Mesendoderm (in vitro differentiated cells): ENCODE results near the gene FSIP1.

Experiments
- DNase-seq: peaks from one replicate; pipeline ENCODE4 v3.0.0; 2013
- H2AK5ac ChIP-seq: 2 replicates; pipeline ENCODE4 v1.6.1; 2013; ENCODE audit warnings: low read length, inconsistent platforms
- H2BK120ac ChIP-seq: 2 replicates; pipeline ENCODE4 v1.6.1; 2013; ENCODE audit warnings: low read depth, mild to moderate bottlenecking, low read length, moderate library complexity, mixed read lengths
- H2BK15ac ChIP-seq: replicated peaks from 2 replicates; pipeline ENCODE4 v1.6.1; 2013; ENCODE audit warnings: low read depth, mild to moderate bottlenecking, moderate library complexity
- H2BK5ac ChIP-seq: 2 replicates; pipeline ENCODE4 v1.6.1; 2013; ENCODE audit warnings: low read length, inconsistent platforms
- H3K18ac ChIP-seq: 2 replicates; pipeline ENCODE4 v1.6.1; 2013; ENCODE audit warnings: mild to moderate bottlenecking, low read length, mixed read lengths
- H3K23ac ChIP-seq: one replicate; pipeline ENCODE4 v1.6.1; 2013; ENCODE audit warnings: low read length
- H3K27ac ChIP-seq: 2 replicates; pipeline ENCODE4 v1.5.1; 2013; ENCODE audit warnings: low read depth, mild to moderate bottlenecking, inconsistent platforms, low read length, moderate library complexity
- H3K27me3 ChIP-seq: 2 replicates; pipeline ENCODE4 v1.6.1; 2013; ENCODE audit warnings: low read length, control low read depth, mild to moderate bottlenecking, inconsistent platforms; ENCODE audit not compliant: insufficient read depth, poor library complexity
- H3K36me3 ChIP-seq: 2 replicates; pipeline ENCODE4 v1.6.1; 2013; ENCODE audit warnings: low read length, inconsistent platforms; ENCODE audit not compliant: control insufficient read depth, insufficient read depth
- H3K4ac ChIP-seq: one replicate; pipeline ENCODE4 v1.6.1; 2013; ENCODE audit warnings: low read depth, mild to moderate bottlenecking, low read length, moderate library complexity
- H3K4me1 ChIP-seq: 2 replicates; pipeline ENCODE4 v1.6.1; 2013; ENCODE audit warnings: low read depth, low read length, inconsistent platforms; ENCODE audit not compliant: control insufficient read depth
- H3K4me2 ChIP-seq: 2 replicates; pipeline ENCODE4 v1.6.1; 2013; ENCODE audit warnings: low read length
- H3K4me3 ChIP-seq: 2 replicates; pipeline ENCODE4 v1.5.1; 2013; ENCODE audit warnings: mild to moderate bottlenecking, low read length
- H3K56ac ChIP-seq: one replicate; pipeline ENCODE4 v1.6.1; 2013; ENCODE audit warnings: low read length
- H3K79me1 ChIP-seq: 2 replicates; pipeline ENCODE4 v1.6.1; 2013; ENCODE audit warnings: low read length, inconsistent platforms
- H3K79me2 ChIP-seq: 2 replicates; pipeline ENCODE4 v1.6.1; 2013; ENCODE audit warnings: mild to moderate bottlenecking, low read length; ENCODE audit not compliant: control insufficient read depth, insufficient read depth
- H3K9ac ChIP-seq: 2 replicates; pipeline ENCODE4 v1.6.1; 2013; ENCODE audit warnings: low read length, inconsistent platforms
- H4K5ac ChIP-seq: one replicate; pipeline ENCODE4 v1.6.1; 2013; ENCODE audit warnings: low read length
- H4K8ac ChIP-seq: one replicate; pipeline ENCODE4 v1.6.1; 2013; ENCODE audit warnings: low read depth, mild to moderate bottlenecking, control low read depth, low read length, moderate library complexity
- WGBS: extraction: QIAGEN DNeasy Blood & Tissue Kit; methylation state at CpG from one replicate; pipeline ENCODE4 v1.1.7; 2013; ENCODE audit warnings: low lambda C conversion rate, missing lambda C conversion rate; ENCODE audit not compliant: insufficient coverage; ENCODE audit errors: extremely low coverage; 5-methylcytosine and 5-hydroxymethylcytosine counted together

FSIP1 gene

DNA sequence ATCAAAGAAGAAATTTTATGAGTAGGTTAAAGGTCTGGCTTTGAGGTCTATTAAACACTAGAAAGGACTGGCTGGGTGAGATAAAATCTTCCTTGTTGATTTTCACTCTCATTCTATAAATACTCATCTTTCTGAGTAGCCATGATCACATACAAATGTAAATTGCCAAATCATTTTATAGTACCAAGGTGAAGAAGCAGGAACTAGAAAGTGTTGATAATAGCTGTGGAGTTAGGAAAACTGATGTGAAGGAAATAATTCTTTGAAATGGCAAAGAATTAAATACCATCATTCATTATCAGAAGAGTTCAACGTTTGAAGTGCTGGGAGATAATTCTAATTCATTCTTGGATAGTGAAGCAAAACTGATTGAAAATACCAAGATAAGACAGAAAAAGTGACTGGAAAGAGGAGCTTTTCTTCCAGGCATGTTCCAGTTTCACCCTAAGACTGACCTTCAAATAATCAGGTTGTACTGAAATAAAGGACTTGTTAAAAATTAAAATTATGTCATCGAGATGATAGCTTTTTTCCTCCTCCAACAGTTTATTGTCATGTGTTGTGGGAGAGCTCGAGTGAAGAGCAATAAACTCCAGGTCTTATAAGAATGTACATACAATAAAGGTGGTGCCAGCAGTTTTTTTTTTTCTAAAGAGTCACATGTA lies 184.3 kb downstream of the FSIP1 start:
- no peak overlapping the region for H2BK120ac ChIP-seq
- DNase-seq = no peak
- no peak overlapping the region for H2BK15ac ChIP-seq
- H3K4me2 ChIP-seq = no peak overlapping the region
- no peaks in the 10 kb centered on the region for H3K79me1 ChIP-seq
- no peak overlapping the region for H3K9ac ChIP-seq
- no peak overlapping the region for H3K23ac ChIP-seq
- H4K8ac ChIP-seq = no peak overlapping the region
- no CpG with 5 or more reads among the region's 3 CpGs for WGBS
- H3K4me3 ChIP-seq = no peak overlapping the region
- no peaks in the 10 kb centered on the region for H3K79me2 ChIP-seq
- H4K5ac ChIP-seq = no peak overlapping the region
- no peak overlapping the region for H2BK5ac ChIP-seq
- H3K56ac ChIP-seq = no peak overlapping the region
- H3K4me1 ChIP-seq = no peaks in the 10 kb centered on the region
- H3K36me3 ChIP-seq = peaks cover 5% of the 10 kb centered on the region
- H3K27me3 ChIP-seq = no peaks in the 10 kb centered on the region
- H3K4ac ChIP-seq = no peak overlapping the region
- no peak overlapping the region for H3K27ac ChIP-seq
- H3K18ac ChIP-seq = no peak overlapping the region
- no peak overlapping the region for H2AK5ac ChIP-seq

DNA sequence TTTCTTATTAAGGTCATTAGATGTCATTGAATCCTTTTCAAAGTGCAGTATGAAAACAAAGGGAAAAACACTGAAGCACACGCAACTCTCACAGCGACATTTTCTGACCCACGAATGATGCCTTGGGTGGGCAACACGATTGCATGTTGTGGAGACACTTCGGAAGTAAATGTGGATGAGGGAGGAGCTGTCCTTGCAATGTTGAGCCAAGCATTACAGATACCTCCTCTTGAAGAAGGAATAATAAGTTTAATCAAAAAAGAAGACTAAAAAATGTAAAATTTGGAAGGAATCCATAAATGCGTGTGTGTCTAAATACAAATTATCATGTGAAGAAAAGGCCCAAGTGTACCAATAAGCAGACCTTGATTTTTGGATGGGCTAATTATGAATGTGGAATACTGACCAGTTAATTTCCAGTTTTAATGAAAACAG lies 184.9 kb downstream of the FSIP1 start:
- Histone ChIP-seq H4K5ac (no peak overlapping the region), H3K9ac (no peak overlapping the region), H3K27me3 (no peaks in the 10 kb centered on the region), H3K4me2 (no peak overlapping the region), H3K36me3 (peaks cover 6% of the 10 kb centered on the region), H3K79me2 (no peaks in the 10 kb centered on the region), H3K4ac (no peak overlapping the region), H3K27ac (no peak overlapping the region), H3K4me3 (no peak overlapping the region), H4K8ac (no peak overlapping the region), H3K79me1 (no peaks in the 10 kb centered on the region), H2BK15ac (no peak overlapping the region), H2BK120ac (no peak overlapping the region), H3K4me1 (no peaks in the 10 kb centered on the region), H2BK5ac (no peak overlapping the region), H2AK5ac (no peak overlapping the region), H3K23ac (no peak overlapping the region), H3K56ac (no peak overlapping the region), H3K18ac (no peak overlapping the region)
- WGBS = no CpG with 5 or more reads among the region's 6 CpGs
- no peak for DNase-seq

DNA sequence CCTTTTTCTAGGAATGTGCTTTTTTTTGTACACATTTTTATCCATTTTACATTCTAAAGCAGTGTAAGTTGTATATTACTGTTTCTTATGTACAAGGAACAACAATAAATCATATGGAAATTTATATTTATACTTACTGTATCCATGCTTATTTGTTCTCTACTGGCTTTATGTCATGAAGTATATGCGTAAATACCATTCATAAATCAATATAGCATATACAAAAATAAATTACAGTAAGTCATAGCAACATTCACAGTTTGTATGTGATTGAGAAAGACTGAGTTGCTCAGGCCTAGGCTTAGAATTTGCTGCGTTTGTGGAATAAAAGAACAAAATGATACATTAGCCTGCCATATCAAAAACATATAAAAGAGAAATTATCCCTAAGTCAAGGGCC lies 185.3 kb downstream of the FSIP1 start:
- no peak overlapping the region for H3K27ac ChIP-seq
- H3K36me3 ChIP-seq = peaks cover 7% of the 10 kb centered on the region

DNA sequence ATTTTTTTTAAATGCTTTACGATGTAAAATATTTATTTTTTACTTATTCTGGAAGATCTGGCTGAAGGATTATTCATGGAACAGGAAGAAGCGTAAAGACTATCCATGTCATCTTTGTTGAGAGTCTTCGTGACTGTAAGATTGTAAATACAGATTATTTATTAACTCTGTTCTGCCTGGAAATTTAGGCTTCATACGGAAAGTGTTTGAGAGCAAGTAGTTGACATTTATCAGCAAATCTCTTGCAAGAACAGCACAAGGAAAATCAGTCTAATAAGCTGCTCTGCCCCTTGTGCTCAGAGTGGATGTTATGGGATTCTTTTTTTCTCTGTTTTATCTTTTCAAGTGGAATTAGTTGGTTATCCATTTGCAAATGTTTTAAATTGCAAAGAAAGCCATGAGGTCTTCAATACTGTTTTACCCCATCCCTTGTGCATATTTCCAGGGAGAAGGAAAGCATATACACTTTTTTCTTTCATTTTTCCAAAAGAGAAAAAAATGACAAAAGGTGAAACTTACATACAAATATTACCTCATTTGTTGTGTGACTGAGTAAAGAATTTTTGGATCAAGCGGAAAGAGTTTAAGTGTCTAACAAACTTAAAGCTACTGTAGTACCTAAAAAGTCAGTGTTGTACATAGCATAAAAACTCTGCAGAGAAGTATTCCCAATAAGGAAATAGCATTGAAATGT lies 186.1 kb downstream of the FSIP1 start:
- Histone ChIP-seq H2BK5ac (no peak overlapping the region), H3K4me3 (no peak overlapping the region), H4K5ac (no peak overlapping the region), H2AK5ac (no peak overlapping the region), H3K9ac (no peak overlapping the region), H3K79me2 (no peaks in the 10 kb centered on the region), H4K8ac (no peak overlapping the region), H2BK15ac (no peak overlapping the region), H3K4ac (no peak overlapping the region), H3K4me2 (no peak overlapping the region), H2BK120ac (no peak overlapping the region), H3K27ac (no peak overlapping the region), H3K27me3 (no peaks in the 10 kb centered on the region), H3K4me1 (no peaks in the 10 kb centered on the region), H3K23ac (no peak overlapping the region), H3K56ac (no peak overlapping the region), H3K36me3 (peaks cover 7% of the 10 kb centered on the region), H3K18ac (no peak overlapping the region), H3K79me1 (no peaks in the 10 kb centered on the region)
- DNase-seq = no peak
- WGBS = no CpG with 5 or more reads among the region's 5 CpGs

More for the DNA sequence above, 185.3 kb downstream of the FSIP1 start:
- Histone ChIP-seq H3K18ac (no peak overlapping the region), H3K4me3 (no peak overlapping the region), H2BK15ac (no peak overlapping the region), H2AK5ac (no peak overlapping the region), H3K4me1 (no peaks in the 10 kb centered on the region), H4K5ac (no peak overlapping the region), H3K4me2 (no peak overlapping the region), H3K79me2 (no peaks in the 10 kb centered on the region), H2BK5ac (no peak overlapping the region), H4K8ac (no peak overlapping the region), H3K23ac (no peak overlapping the region), H3K56ac (no peak overlapping the region), H2BK120ac (no peak overlapping the region), H3K4ac (no peak overlapping the region), H3K9ac (no peak overlapping the region), H3K79me1 (no peaks in the 10 kb centered on the region), H3K27me3 (no peaks in the 10 kb centered on the region)
- DNase-seq = no peak
- no CpG with 5 or more reads among the region's 2 CpGs for WGBS

DNA sequence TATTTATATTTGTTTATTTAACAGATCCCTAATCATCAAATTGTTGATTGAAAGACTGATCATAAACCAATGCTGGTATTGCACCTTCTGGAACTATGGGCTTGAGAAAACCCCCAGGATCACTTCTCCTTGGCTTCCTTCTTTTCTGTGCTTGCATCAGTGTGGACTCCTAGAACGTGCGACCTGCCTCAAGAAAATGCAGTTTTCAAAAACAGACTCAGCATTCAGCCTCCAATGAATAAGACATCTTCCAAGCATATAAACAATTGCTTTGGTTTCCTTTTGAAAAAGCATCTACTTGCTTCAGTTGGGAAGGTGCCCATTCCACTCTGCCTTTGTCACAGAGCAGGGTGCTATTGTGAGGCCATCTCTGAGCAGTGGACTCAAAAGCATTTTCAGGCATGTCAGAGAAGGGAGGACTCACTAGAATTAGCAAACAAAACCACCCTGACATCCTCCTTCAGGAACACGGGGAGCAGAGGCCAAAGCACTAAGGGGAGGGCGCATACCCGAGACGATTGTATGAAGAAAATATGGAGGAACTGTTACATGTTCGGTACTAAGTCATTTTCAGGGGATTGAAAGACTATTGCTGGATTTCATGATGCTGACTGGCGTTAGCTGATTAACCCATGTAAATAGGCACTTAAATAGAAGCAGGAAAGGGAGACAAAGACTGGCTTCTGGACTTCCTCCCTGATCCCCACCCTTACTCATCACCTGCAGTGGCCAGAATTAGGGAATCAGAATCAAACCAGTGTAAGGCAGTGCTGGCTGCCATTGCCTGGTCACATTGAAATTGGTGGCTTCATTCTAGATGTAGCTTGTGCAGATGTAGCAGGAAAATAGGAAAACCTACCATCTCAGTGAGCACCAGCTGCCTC lies 187.1 kb downstream of the FSIP1 start:
- no peak overlapping the region for H3K56ac ChIP-seq
- H3K79me1 ChIP-seq = no peaks in the 10 kb centered on the region
- H3K9ac ChIP-seq = no peak overlapping the region
- H3K18ac ChIP-seq = no peak overlapping the region
- no peaks in the 10 kb centered on the region for H3K4me1 ChIP-seq
- no peaks in the 10 kb centered on the region for H3K27me3 ChIP-seq
- no peak overlapping the region for H4K5ac ChIP-seq
- H3K23ac ChIP-seq = no peak overlapping the region
- H3K4me3 ChIP-seq = no peak overlapping the region
- H2BK5ac ChIP-seq = no peak overlapping the region
- no peak overlapping the region for H2BK120ac ChIP-seq
- no peak overlapping the region for H2AK5ac ChIP-seq
- WGBS = no CpG with 5 or more reads among the region's 8 CpGs
- no peak overlapping the region for H2BK15ac ChIP-seq
- DNase-seq = no peak
- no peak overlapping the region for H3K4me2 ChIP-seq
- H3K4ac ChIP-seq = no peak overlapping the region
- no peaks in the 10 kb centered on the region for H3K79me2 ChIP-seq
- H4K8ac ChIP-seq = no peak overlapping the region
- H3K27ac ChIP-seq = no peak overlapping the region
- peaks cover 7% of the 10 kb centered on the region for H3K36me3 ChIP-seq
